Measurements from ENCODE around the gene RNF8.
"Not testable (repeated sequence)": the region's sequence is repeated elsewhere in the genome, so short reads cannot be mapped to it uniquely, and the experiment has no call there.

Gene RNF8

GRCh38 chr6:37323580-37323979, 30.2 kb upstream of the RNF8 start:
- WGBS (ENCODE audit: extremely low coverage, insufficient coverage, low lambda C conversion rate), result no CpG with 5 or more reads among the region's 3 CpGs
- H3K23ac ChIP-seq (ENCODE audit: low read length), result no peak overlapping the region
- DNase-seq, result no peak

GRCh38 chr6:37324131-37325033, 29.4 kb upstream of the RNF8 start:
- no peaks in the 10 kb centered on the region for H3K27me3 ChIP-seq (ENCODE audit: insufficient read depth, low read length, poor library complexity)
- no peaks in the 10 kb centered on the region for H3K79me1 ChIP-seq (ENCODE audit: low read length)
- H3K56ac ChIP-seq (ENCODE audit: low read length), result no peak overlapping the region
- WGBS (ENCODE audit: extremely low coverage, insufficient coverage, low lambda C conversion rate), result no CpG with 5 or more reads among the region's 4 CpGs
- H2AK5ac ChIP-seq (ENCODE audit: low read length), result no peak overlapping the region
- H2BK15ac ChIP-seq (replicated peaks; ENCODE audit: low read depth), result no peak overlapping the region
- H3K79me2 ChIP-seq (ENCODE audit: control insufficient read depth, insufficient read depth, low read length), result no peaks in the 10 kb centered on the region
- H2BK120ac ChIP-seq (ENCODE audit: low read depth, low read length), result no peak overlapping the region
- H2BK5ac ChIP-seq (ENCODE audit: low read length), result no peak overlapping the region
- no peak overlapping the region for H3K18ac ChIP-seq (ENCODE audit: low read length)
- H3K9ac ChIP-seq (ENCODE audit: low read length), result no peak overlapping the region
- H3K4me2 ChIP-seq (ENCODE audit: low read length), result no peak overlapping the region
- H3K4me1 ChIP-seq (ENCODE audit: control insufficient read depth, low read depth, low read length), result no peaks in the 10 kb centered on the region
- DNase-seq, result no peak
- H4K8ac ChIP-seq (ENCODE audit: low read depth, low read length), result no peak overlapping the region
- H3K27ac ChIP-seq (ENCODE audit: low read depth, low read length), result no peak overlapping the region
- no peaks in the 10 kb centered on the region for H3K36me3 ChIP-seq (ENCODE audit: control insufficient read depth, insufficient read depth, low read length)
- no peak overlapping the region for H3K23ac ChIP-seq (ENCODE audit: low read length)
- no peak overlapping the region for H3K4ac ChIP-seq (ENCODE audit: low read depth, low read length)
- H3K4me3 ChIP-seq (ENCODE audit: low read length), result no peak overlapping the region
- no peak overlapping the region for H4K5ac ChIP-seq (ENCODE audit: low read length)

More at GRCh38 chr6:37323580-37323979, 30.2 kb upstream of the RNF8 start:
- no peaks in the 10 kb centered on the region for H3K36me3 ChIP-seq (ENCODE audit: control insufficient read depth, insufficient read depth, low read length)
- H2BK15ac ChIP-seq (replicated peaks; ENCODE audit: low read depth), result no peak overlapping the region
- H3K18ac ChIP-seq (ENCODE audit: low read length), result no peak overlapping the region
- no peak overlapping the region for H4K8ac ChIP-seq (ENCODE audit: low read depth, low read length)
- H3K27me3 ChIP-seq (ENCODE audit: insufficient read depth, low read length, poor library complexity), result no peaks in the 10 kb centered on the region
- no peak overlapping the region for H3K56ac ChIP-seq (ENCODE audit: low read length)
- no peaks in the 10 kb centered on the region for H3K79me1 ChIP-seq (ENCODE audit: low read length)
- H3K4me3 ChIP-seq (ENCODE audit: low read length), result no peak overlapping the region
- H3K4me2 ChIP-seq (ENCODE audit: low read length), result no peak overlapping the region
- no peaks in the 10 kb centered on the region for H3K4me1 ChIP-seq (ENCODE audit: control insufficient read depth, low read depth, low read length)
- H4K5ac ChIP-seq (ENCODE audit: low read length), result no peak overlapping the region
- no peak overlapping the region for H3K9ac ChIP-seq (ENCODE audit: low read length)
- H2BK120ac ChIP-seq (ENCODE audit: low read depth, low read length), result no peak overlapping the region
- no peak overlapping the region for H3K4ac ChIP-seq (ENCODE audit: low read depth, low read length)
- H2AK5ac ChIP-seq (ENCODE audit: low read length), result no peak overlapping the region
- H3K79me2 ChIP-seq (ENCODE audit: control insufficient read depth, insufficient read depth, low read length), result no peaks in the 10 kb centered on the region
- H3K27ac ChIP-seq (ENCODE audit: low read depth, low read length), result no peak overlapping the region
- H2BK5ac ChIP-seq (ENCODE audit: low read length), result no peak overlapping the region

GRCh38 chr6:37330345-37330744, 23.4 kb upstream of the RNF8 start:
- H3K79me2 ChIP-seq (ENCODE audit: control insufficient read depth, insufficient read depth, low read length); H3K27ac ChIP-seq (ENCODE audit: low read depth, low read length); H3K4ac ChIP-seq (ENCODE audit: low read depth, low read length); H2BK120ac ChIP-seq (ENCODE audit: low read depth, low read length); H3K18ac ChIP-seq (ENCODE audit: low read length); H4K8ac ChIP-seq (ENCODE audit: low read depth, low read length); DNase-seq; H2BK15ac ChIP-seq (replicated peaks; ENCODE audit: low read depth); H2AK5ac ChIP-seq (ENCODE audit: low read length); H3K27me3 ChIP-seq (ENCODE audit: insufficient read depth, low read length, poor library complexity); H3K4me2 ChIP-seq (ENCODE audit: low read length); H3K4me3 ChIP-seq (ENCODE audit: low read length); H3K23ac ChIP-seq (ENCODE audit: low read length); H3K79me1 ChIP-seq (ENCODE audit: low read length); H2BK5ac ChIP-seq (ENCODE audit: low read length); H3K36me3 ChIP-seq (ENCODE audit: control insufficient read depth, insufficient read depth, low read length); H3K4me1 ChIP-seq (ENCODE audit: control insufficient read depth, low read depth, low read length); H4K5ac ChIP-seq (ENCODE audit: low read length); H3K56ac ChIP-seq (ENCODE audit: low read length); H3K9ac ChIP-seq (ENCODE audit: low read length): not testable (repeated sequence)
- WGBS (ENCODE audit: extremely low coverage, insufficient coverage, low lambda C conversion rate), result no CpG with 5 or more reads among the region's 10 CpGs

GRCh38 chr6:37331047-37331446, 22.7 kb upstream of the RNF8 start:
- Histone ChIP-seq H3K79me2 (ENCODE audit: control insufficient read depth, insufficient read depth, low read length) (no peaks in the 10 kb centered on the region), H3K36me3 (ENCODE audit: control insufficient read depth, insufficient read depth, low read length) (no peaks in the 10 kb centered on the region)
- no CpG with 5 or more reads among the region's 13 CpGs for WGBS (ENCODE audit: extremely low coverage, insufficient coverage, low lambda C conversion rate)

GRCh38 chr6:37332894-37333293, 20.9 kb upstream of the RNF8 start:
- Histone ChIP-seq H3K18ac (ENCODE audit: low read length) (no peak overlapping the region), H3K36me3 (ENCODE audit: control insufficient read depth, insufficient read depth, low read length) (no peaks in the 10 kb centered on the region), H3K79me1 (ENCODE audit: low read length) (no peaks in the 10 kb centered on the region), H3K27me3 (ENCODE audit: insufficient read depth, low read length, poor library complexity) (no peaks in the 10 kb centered on the region), H3K79me2 (ENCODE audit: control insufficient read depth, insufficient read depth, low read length) (no peaks in the 10 kb centered on the region), H2AK5ac (ENCODE audit: low read length) (no peak overlapping the region), H4K5ac (ENCODE audit: low read length) (no peak overlapping the region), H2BK120ac (ENCODE audit: low read depth, low read length) (no peak overlapping the region), H2BK5ac (ENCODE audit: low read length) (no peak overlapping the region), H3K4me2 (ENCODE audit: low read length) (no peak overlapping the region), H3K4ac (ENCODE audit: low read depth, low read length) (no peak overlapping the region), H3K4me1 (ENCODE audit: control insufficient read depth, low read depth, low read length) (no peaks in the 10 kb centered on the region), H3K23ac (ENCODE audit: low read length) (no peak overlapping the region), H3K27ac (ENCODE audit: low read depth, low read length) (no peak overlapping the region), H3K56ac (ENCODE audit: low read length) (no peak overlapping the region), H3K9ac (ENCODE audit: low read length) (no peak overlapping the region), H4K8ac (ENCODE audit: low read depth, low read length) (no peak overlapping the region), H3K4me3 (ENCODE audit: low read length) (no peak overlapping the region), H2BK15ac (replicated peaks; ENCODE audit: low read depth) (no peak overlapping the region)
- no CpG with 5 or more reads among the region's 1 CpG for WGBS (ENCODE audit: extremely low coverage, insufficient coverage, low lambda C conversion rate)
- DNase-seq, result no peak

More at GRCh38 chr6:37331047-37331446, 22.7 kb upstream of the RNF8 start:
- Histone ChIP-seq H3K27me3 (ENCODE audit: insufficient read depth, low read length, poor library complexity) (no peaks in the 10 kb centered on the region), H2BK120ac (ENCODE audit: low read depth, low read length) (no peak overlapping the region), H2BK5ac (ENCODE audit: low read length) (no peak overlapping the region), H3K9ac (ENCODE audit: low read length) (no peak overlapping the region), H4K5ac (ENCODE audit: low read length) (no peak overlapping the region), H3K79me1 (ENCODE audit: low read length) (no peaks in the 10 kb centered on the region), H3K56ac (ENCODE audit: low read length) (no peak overlapping the region), H3K4me3 (ENCODE audit: low read length) (no peak overlapping the region), H3K27ac (ENCODE audit: low read depth, low read length) (no peak overlapping the region), H3K23ac (ENCODE audit: low read length) (no peak overlapping the region), H3K4ac (ENCODE audit: low read depth, low read length) (no peak overlapping the region), H3K18ac (ENCODE audit: low read length) (no peak overlapping the region), H3K4me2 (ENCODE audit: low read length) (no peak overlapping the region), H4K8ac (ENCODE audit: low read depth, low read length) (no peak overlapping the region), H2AK5ac (ENCODE audit: low read length) (no peak overlapping the region), H3K4me1 (ENCODE audit: control insufficient read depth, low read depth, low read length) (no peaks in the 10 kb centered on the region), H2BK15ac (replicated peaks; ENCODE audit: low read depth) (no peak overlapping the region)
- no peak for DNase-seq

GRCh38 chr6:37334047-37334446, 19.7 kb upstream of the RNF8 start:
- Histone ChIP-seq H3K18ac (ENCODE audit: low read length) (no peak overlapping the region), H3K9ac (ENCODE audit: low read length) (no peak overlapping the region), H3K4me1 (ENCODE audit: control insufficient read depth, low read depth, low read length) (no peaks in the 10 kb centered on the region), H2BK120ac (ENCODE audit: low read depth, low read length) (no peak overlapping the region), H3K4me2 (ENCODE audit: low read length) (no peak overlapping the region), H3K56ac (ENCODE audit: low read length) (no peak overlapping the region), H3K23ac (ENCODE audit: low read length) (no peak overlapping the region), H4K8ac (ENCODE audit: low read depth, low read length) (no peak overlapping the region), H2AK5ac (ENCODE audit: low read length) (no peak overlapping the region), H4K5ac (ENCODE audit: low read length) (no peak overlapping the region), H2BK5ac (ENCODE audit: low read length) (no peak overlapping the region), H3K4ac (ENCODE audit: low read depth, low read length) (no peak overlapping the region), H2BK15ac (replicated peaks; ENCODE audit: low read depth) (no peak overlapping the region), H3K4me3 (ENCODE audit: low read length) (no peak overlapping the region), H3K79me2 (ENCODE audit: control insufficient read depth, insufficient read depth, low read length) (no peaks in the 10 kb centered on the region), H3K27me3 (ENCODE audit: insufficient read depth, low read length, poor library complexity) (no peaks in the 10 kb centered on the region), H3K27ac (ENCODE audit: low read depth, low read length) (no peak overlapping the region), H3K79me1 (ENCODE audit: low read length) (no peaks in the 10 kb centered on the region), H3K36me3 (ENCODE audit: control insufficient read depth, insufficient read depth, low read length) (no peaks in the 10 kb centered on the region)
- DNase-seq, result no peak
